ENCODE results near the gene NBEA.

NBEA gene

DNA sequence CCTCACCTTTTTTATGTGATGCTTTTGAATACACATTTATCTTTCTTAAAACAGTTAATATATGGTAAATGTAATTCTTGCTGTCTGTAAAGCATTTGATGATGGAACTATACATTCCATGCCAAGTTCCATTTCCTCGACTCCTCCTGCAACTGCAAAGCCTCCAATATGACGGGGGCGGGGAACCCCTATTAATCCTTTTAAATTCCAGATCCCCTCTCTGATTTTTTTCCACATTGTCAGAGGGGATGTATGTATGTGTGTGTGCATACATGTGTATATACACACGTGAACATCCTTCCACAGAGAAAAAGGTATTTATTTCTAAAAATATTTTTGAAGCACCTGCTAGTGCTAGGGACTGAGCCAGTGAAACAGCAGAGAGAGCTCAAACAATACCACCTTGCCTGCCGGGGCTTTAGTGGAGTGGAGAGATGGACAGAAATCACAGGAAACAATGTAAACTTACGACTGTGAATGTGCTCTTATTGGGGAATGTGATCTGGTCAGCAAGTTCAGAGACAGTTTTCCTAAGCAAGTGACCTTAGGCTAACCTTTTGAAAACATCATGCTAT lies 559.7 kb downstream of the NBEA start:
- DNase-seq (ENCODE audit: low read depth in 2 of 2) = no peak

DNA sequence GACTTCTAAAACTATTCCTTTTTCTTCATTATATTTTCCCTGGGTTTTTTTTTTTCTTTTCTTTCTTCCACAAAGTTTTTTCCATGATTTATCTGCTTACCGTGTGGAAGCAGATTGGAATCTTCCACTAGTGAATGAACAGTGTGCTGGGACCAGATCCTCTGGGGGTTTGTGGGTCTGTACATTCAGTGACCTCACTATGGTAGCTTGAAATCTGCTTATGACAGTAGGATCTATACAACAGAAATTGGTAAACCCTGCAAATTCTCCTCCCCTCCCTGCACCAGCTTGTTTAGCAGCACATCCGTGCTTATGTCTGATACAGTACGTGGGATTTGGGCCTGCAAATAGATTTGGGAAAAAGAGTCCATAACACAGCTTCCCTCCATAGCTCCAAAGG lies 560.4 kb downstream of the NBEA start:
- no peak for DNase-seq (ENCODE audit: low read depth in 2 of 2)

DNA sequence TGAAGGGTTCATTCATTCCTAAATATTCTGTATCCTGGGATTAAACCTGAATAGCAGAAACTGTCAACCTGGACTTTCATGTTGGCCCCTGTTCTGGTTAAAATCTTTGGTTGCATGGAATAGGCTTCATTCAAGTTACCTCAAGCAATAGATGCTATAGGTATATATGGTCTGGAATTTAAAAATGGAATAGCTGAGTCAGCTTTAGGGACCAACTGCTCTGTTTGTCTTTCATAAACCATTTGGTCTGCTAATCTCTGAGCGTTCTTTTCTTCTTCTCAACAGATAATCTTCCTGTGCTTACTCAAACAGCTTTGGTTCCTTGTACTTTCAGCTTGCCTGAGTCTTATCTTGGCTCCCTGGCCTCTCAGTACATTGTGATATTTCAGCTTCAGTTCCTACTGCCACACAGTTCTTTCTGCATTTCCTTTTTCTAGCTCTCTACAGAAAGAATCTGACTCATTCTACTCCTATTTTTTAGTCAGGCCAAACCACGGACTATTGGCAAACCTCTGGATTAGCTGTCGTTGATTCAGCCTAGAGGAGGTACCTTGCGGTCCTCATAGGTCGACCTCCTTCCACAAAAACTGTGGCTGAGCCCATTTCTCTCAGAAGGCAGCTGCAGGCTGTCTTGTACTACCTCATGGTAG lies 570.3 kb downstream of the NBEA start:
- no peak for DNase-seq (ENCODE audit: low read depth in 2 of 2)

DNA sequence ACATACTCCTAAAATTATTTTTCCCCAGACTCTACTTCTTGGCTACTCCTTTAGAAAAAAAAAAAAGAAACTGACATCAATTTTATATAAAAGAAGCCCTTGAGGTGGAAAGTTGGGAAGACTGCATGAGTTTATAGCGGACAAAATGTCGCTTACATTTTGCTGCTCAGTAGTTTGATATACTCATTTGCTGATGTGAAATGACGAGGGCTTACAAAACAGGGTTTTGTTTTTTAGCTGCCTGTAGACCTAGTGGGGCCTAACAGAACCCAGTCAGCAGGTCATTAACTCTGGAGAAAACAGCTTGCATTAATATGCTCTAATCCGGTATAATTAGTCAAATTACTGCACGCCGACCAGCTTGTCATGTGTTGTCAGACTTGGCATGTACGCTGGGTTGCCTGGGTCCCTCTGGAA lies 572.0 kb downstream of the NBEA start:
- DNase-seq (ENCODE audit: low read depth in 2 of 2) = no peak

DNA sequence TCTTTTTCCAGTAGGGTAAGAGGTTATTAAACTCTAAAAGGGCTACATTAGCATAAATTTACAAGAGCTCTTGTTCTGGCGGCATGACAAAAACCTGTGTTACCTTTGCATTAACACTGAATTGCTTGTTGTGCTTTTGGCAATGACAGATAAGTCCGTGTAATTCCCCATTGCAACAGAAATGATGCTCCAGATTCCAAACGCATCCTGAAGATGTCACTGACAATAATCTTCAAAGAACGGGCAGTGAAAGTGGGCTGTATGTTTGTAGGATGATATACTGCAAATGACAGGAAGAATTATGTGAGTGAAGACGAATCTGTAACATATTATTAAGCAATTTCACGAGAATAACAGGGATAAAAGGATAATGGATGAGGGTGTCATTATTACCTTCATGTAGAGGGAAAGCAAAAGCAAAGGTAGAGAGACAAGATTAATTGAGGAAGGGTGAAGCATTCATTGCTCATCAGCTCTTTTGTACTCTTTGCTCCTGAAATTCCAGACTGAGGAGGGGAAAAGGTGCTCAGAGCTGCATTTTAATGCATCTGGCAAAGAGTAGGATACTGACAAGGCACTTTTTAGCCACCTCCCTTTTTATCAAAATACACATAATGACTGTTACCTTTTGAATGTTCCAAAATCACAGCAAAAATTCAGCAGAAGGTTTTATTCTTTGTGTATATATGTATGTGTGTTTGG lies 572.9 kb downstream of the NBEA start:
- DNase-seq (ENCODE audit: low read depth in 2 of 2) = no peak

DNA sequence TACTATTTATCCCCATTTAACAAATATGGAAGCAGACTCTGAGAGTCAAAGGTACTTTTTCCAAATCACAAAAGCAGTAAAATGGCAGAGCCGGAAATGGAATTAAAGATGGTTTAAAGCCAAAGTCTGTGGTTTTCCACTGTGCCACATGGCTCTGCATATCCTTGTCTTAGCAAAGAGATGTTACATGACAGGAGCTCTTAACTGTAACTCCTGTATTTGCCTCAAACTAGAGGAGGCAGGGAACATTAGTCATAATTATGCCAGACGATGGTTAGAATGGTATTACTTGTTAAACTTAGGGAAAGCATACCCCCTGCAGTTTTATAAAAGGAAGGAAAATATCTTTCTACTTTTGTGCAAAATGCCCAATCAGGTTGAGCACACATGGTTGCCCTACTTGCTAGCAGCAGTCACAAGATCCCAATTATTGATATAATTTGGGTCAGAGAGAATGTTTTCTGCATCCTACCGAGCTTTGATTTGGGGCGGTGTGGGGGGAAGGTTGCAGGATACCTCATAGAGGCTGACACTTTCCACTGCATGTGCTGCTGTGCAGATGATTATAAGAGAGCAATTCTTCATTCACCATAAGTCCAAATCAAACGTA lies 576.4 kb downstream of the NBEA start:
- no peak for DNase-seq (ENCODE audit: low read depth in 2 of 2)

DNA sequence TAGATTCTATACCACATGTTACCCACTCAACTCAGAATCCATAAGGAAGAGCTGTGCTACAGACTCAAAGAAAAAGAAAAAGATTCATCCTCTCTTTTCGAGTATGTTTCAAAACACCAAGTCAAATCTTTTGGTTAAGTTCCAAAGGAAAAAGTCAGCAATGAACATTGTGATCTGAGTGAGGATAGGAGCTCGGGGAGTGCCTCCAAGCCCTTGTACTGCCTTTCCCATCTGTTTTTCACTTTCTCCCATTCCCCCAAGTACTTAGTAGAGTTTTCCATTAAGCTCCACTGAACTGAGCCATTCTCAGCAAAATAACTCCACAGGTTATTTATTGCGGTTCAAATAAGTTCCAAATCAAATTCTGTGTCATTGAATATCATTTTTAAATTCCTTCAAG lies 582.1 kb downstream of the NBEA start:
- no peak for DNase-seq (ENCODE audit: low read depth in 2 of 2)

DNA sequence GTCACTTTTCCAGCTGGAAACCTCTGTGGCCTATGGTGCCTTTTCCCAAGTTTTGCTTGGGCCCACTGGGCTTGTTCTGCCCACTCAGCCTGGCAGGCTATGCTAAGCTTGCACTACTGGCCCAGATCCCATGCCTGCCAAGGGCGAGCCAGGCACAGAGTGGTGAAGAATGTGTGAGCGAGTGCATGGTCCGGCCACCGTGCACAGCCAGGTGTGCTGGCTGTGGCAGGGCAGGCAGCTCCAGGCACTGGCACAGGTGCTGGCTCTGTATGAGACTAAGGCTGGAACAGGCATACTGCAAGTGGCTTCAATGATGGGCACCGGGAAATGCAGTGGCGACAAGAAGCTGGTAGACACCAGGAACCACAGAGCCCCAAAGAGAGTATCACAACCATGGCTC lies 584.5 kb downstream of the NBEA start:
- DNase-seq (ENCODE audit: low read depth in 2 of 2) = no peak

DNA sequence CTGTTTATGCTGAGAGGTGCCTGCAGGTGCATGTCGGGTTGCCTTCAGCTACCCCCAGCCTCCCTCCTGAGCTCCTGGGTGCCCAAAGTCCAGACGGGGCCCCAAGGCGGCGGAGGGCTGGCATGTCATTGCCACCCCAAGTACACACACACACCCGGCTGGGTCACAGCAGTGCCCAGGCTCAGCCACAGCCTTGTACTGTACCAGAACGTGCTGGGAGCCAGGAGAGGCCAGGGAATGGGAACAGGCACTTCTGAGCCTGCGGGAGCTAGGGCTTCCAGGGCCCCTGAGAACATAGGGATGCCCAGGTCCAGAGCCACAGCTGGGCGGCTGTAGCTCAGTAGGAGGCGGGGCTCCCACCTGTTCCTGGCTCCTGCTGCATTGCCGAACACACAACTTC lies 585.4 kb downstream of the NBEA start:
- DNase-seq (ENCODE audit: low read depth in 2 of 2) = no peak

DNA sequence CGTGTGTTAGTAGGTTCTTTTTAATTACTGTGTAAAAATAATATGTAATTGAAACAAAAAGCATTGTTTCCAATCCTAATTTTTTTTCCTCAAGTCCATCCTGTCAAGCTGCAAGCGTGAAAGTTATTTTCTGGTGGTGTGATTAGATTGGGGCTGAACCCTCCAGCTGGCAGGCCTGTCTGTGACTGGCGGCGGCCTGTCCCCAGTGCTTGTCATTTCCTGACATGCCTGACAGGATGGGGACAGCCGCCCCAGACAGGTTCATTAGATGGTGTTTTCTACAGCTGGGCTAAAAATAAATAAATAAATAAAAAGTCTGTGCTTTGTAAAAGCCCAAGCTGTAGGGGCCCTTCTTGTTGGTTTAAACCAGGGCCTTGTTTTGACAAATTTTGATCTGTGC lies 588.1 kb downstream of the NBEA start:
- no peak for DNase-seq (ENCODE audit: low read depth in 2 of 2)

DNA sequence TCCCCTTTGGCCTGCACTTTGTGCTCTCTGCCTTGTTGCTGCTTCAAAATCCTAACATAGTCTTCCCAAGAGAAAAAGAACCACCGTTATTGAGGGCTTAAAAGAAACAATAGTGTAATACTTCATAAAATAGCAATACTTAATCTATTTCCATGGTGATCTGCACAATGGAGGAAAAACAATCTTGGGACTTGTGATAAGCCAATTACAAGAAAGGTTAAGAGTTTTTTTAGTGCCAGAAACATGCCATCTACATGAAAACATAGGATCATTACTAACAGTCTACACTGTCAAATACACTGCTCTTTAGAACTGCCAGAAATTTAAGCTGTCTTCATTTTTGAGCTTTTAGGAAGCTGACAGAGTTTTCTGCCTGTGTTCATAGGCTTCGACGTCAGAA lies 588.5 kb downstream of the NBEA start:
- no peak for DNase-seq (ENCODE audit: low read depth in 2 of 2)

DNA sequence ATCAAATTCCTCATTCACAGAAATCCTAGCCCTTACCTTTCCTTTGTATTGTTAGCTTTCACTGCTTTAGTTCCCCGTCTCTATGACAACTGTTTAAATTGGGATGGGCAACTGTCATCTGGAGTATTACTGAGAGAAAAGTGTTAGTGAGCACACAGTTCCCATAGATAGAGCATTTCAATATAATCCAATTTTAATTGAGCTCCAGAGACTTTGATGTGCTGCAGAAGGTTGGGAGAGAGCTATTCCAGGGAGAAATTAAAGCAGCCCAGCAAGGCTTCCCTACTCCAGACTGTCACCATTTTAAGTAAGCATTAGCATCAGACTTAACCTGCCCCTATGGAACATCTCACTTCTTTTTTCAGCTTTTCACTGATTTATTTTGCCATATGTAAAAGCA lies 589.5 kb downstream of the NBEA start:
- no peak for DNase-seq (ENCODE audit: low read depth in 2 of 2)

DNA sequence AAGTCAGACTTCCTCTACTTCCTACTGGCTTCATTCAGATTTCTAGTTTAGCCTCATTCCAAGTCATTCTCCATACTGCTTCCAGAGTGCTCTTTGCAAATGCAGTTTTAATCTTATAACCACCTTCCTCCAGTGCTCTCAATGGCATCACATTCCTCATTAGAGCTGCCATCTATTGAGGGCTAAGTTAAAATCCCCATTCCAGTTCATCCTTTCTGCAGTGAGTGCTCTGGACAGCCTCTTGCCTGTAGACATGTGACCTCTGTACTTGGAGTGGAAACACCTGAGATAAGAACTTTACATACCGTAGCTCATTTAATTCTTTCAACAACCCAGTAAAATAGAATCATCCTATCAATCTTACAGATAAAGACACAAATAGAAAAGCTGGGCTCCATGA lies 592.3 kb downstream of the NBEA start:
- no peak for DNase-seq (ENCODE audit: low read depth in 2 of 2)

DNA sequence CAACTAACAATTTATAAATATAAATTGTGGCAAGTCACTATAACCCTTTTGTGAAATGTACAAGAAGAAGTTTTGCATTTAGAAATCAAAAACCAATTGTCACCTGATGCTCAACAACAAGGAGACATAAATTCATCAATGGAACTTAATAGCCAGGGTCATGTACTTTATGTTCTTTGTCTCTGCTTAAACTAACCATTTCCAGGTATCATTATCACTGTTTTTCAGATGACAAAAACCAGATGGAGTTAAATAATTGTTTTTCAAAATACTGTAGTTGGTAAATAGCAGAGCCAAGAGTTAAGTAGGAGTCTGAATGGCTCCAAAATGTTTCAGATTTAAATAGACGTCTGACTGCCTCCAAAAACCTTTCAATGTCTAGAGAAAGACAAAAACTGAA lies 606.7 kb downstream of the NBEA start:
- no peak for DNase-seq (ENCODE audit: low read depth in 2 of 2)

DNA sequence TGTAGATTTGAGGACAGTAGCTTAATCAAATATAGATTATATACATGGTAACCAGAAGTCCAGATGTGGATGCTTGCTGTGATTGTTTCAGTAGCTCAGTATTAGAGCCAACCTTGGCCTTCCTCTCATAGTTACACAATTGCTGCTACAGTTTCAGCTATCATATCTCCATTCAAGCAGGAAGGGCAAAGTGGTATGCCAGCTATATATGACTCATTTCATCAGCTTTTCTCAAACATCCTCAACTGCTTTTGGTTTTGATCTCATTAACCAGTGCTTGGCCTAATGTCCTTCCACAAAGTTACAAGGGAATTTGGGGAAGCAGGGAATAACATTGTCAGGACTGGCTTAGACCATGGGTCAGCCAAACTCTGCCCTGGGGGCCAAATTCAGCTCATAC lies 607.4 kb downstream of the NBEA start:
- no peak for DNase-seq (ENCODE audit: low read depth in 2 of 2)

DNA sequence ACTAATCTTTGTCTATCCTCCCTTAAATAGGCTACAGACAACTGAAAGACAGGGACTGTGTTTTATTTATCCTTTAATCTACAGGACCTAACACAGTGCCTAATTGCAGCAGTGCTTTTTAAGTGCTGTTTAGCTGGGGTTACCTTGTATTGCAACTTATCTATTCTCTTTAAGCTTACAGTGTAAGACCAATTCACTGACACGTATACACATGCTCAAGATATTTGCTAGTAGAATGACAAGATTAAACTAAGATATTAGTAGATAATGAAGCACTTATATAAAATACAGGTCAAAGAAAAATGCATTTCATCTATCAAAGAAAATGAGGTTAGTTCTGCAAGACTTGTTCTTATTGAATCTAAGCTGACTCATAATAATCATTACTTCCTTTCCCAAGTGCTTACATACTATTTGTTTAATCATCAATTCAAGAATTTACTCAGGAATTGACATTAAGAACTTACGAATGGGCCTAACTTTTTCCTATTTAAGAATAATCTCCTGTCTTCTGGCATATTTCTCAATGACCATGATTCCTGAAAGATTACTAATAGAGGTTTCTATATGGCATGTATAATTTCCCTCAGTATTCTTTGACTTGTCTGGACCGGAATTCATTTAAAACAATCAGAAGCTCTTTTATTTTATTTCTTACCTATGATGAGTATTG lies 610.2 kb downstream of the NBEA start:
- no peak for DNase-seq (ENCODE audit: low read depth in 2 of 2)

DNA sequence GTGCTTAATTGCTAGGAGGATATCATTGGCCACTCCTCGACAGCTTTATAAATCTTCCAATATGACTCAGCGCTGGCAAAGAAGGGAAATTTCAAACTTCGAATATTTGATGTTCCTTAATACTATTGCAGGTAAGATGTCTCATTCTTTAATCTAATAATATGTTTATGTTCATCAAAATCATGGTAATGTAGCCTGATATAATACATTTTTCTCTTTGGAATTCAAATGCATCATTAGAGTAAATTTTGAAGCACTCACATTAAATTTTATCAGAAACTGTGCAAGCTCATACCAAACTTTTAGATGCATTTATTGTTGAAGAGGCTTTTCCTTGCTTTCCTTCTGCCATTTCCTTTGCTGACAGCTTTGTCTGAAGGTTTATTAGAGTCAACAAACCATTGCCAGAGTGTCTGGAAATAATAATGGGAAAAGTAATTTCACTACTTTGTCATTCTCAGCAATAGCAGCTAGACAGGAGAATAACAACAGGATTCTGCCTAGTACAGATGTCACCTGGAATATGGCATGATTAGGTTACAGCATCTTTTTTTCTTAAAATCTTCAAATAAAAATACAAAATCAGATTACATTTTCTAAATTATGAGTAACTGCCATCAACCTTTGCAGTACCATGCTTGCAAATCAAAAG lies 613.0 kb downstream of the NBEA start:
- no peak for DNase-seq (ENCODE audit: low read depth in 2 of 2)

DNA sequence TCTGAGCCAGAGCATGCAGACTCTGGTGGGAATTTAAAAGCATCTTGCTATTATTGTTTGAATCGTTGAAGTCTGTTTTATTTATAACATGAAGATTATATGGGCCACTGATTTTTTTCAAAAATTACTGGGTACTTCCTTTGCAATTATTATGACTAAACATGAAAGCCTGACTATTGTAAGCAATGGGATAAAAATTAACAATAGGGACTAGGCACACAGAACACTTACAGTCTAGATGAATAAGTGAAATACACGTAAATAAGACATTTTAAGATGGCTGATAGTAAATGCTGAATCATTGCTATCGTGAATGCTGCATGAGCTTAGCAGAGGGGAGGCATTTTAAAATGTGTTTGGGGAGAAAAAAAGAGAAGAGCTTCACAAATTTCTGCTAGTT lies 615.4 kb downstream of the NBEA start:
- DNase-seq (ENCODE audit: low read depth in 2 of 2) = no peak

DNA sequence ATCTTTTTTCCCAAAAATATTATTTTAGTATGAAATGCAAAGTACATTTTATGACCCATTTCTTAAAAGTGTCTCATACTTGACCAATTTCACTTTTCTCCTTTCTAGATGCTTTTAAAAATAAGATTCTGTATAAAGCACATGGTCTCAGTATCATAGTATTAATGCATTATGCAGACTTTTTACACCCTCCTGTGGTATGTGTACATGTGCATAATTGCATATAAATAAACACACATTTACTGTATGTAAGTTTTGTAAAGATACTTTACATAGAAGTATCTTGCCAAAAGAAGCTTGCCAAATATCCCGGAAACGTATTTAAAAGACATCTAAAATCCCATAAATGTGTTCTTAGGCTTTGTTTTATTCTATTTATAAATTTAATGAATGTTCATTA lies 619.5 kb downstream of the NBEA start:
- DNase-seq (ENCODE audit: low read depth in 2 of 2) = no peak

DNA sequence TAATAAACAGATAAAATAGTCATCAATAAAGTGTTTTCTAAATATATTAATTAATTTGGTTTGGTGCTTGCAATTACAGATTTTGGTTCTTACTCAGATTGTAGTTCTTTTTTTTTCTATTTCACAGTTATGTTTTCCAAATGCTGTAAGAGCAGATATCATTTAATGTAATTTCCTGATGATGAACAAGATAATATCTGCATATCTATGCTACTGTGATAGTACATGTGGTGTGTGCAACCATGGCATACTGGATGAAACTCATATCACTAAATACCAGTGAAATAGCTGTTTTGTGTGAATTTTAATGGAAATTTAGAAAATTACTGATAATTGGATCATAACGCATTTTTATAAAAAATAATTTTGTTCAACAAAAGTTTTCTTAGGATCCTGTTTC lies 623.2 kb downstream of the NBEA start:
- no peak for DNase-seq (ENCODE audit: low read depth in 2 of 2)

DNA sequence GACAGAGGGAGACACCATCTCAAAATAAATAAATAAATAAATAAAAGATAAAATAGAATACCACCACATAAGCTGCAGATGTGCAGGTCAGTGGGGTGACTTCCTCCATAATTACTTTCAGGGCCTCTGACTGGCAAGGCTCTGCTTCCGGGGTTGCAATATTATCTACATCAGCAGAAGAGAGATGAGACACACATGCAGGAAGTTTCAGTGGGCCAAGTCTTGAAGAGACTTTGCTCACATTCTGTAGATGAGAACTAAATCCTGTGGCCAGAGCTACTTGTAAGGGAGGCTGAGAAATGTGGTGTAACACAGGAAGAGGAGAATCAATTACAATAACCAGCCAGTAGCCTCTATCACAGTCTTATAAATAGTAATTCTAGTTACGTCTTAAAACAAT lies 624.3 kb downstream of the NBEA start:
- DNase-seq (ENCODE audit: low read depth in 2 of 2) = no peak

DNA sequence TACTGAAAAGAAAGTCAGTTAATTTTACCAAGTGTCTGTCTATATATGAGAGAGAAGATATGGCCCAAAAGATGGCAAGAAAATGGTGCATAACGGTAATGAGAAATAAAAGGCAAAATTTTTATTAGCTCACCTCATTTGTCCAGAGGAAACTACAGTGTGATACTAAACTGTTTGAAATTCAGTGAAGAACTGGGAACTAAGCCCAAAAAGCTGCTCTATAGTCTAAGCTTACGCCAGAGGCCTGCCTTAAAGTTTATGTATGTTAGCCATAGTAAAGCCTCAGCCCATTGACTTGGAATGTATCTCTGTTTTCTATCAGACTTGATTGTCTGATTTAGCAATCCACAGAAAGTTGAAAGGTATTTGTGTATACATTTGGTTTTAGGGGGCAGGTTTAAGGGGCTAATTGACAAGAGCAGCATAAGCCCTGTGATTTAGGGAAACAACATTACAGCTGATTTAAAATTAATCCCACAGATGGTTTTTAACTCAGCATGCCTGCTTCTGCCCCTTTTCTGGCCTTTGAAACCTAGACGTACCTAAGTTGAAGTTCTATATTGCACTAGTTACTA lies 625.4 kb downstream of the NBEA start:
- no peak for DNase-seq (ENCODE audit: low read depth in 2 of 2)
